Measurements from ENCODE around the gene DOCK8.

- no peak for TF ChIP-seq CTCF (IDR thresholded peaks at IDR 0.05)
- TF ChIP-seq POLR2A (IDR thresholded peaks at IDR 0.05), result no peak
- no peak for TF ChIP-seq EP300 (IDR thresholded peaks at IDR 0.05)
Observed at GRCh38 chr9:331197-331596, 116.5 kb downstream of the DOCK8 start.
